ENCODE results near the gene PTGFRN. TPM values are rescaled to one million over a fixed set of nuclear protein-coding genes. Genes with fewer than 3 reads are reported as not detected.

PTGFRN gene
- total RNA-seq, 1 donor from 2014 or later, result 80.0 TPM

DNA sequence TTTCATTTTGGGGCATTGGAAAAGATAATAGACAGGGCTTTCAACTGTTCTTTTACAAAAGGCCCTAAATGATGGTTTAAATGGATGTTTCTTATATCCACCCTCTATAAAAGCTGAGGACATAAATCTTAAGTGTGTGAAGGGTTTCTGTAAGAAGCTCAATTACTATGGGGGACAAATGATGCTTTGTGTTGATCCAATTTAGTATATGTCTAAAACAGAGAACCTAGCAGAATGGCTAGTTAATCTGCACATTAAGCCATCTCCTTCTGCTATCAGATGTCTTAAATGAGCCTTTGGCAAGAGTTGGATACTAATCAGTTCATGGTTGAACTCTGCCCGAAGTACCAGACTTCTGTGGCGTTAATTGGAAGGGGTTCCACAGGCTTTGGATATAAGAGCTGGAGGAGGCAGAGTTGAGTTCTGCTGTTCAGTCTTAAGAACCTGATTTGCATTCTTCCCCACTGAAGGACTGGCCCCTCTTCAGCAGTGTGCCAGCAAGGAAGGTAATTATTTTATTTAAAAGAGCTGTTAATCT lies 43.1 kb downstream of the PTGFRN start:
- Mint-ChIP-seq H3K27ac (no peak overlapping the region), H3K4me3 (no peak overlapping the region), H3K4me1 (ENCODE audit: unreplicated experiment) (peaks cover 40% of the 10 kb centered on the region), H3K9me3 (no peaks in the 10 kb centered on the region), H3K36me3 (peaks cover 25% of the 10 kb centered on the region), H3K27me3 (no peaks in the 10 kb centered on the region)
- DNase-seq (ENCODE audit: extremely low spot score, unreplicated experiment), result no peak
- TF ChIP-seq, protein P1, sequence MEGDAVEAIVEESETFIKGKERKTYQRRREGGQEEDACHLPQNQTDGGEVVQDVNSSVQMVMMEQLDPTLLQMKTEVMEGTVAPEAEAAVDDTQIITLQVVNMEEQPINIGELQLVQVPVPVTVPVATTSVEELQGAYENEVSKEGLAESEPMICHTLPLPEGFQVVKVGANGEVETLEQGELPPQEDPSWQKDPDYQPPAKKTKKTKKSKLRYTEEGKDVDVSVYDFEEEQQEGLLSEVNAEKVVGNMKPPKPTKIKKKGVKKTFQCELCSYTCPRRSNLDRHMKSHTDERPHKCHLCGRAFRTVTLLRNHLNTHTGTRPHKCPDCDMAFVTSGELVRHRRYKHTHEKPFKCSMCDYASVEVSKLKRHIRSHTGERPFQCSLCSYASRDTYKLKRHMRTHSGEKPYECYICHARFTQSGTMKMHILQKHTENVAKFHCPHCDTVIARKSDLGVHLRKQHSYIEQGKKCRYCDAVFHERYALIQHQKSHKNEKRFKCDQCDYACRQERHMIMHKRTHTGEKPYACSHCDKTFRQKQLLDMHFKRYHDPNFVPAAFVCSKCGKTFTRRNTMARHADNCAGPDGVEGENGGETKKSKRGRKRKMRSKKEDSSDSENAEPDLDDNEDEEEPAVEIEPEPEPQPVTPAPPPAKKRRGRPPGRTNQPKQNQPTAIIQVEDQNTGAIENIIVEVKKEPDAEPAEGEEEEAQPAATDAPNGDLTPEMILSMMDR (conservative IDR thresholded peaks at IDR 0.05), result no peak

- H3K27me3 Mint-ChIP-seq, result no peaks in the 10 kb centered on the region
- H3K9me3 Mint-ChIP-seq, result no peaks in the 10 kb centered on the region
- no peak for DNase-seq (ENCODE audit: extremely low spot score, unreplicated experiment)
- H3K27ac Mint-ChIP-seq, result no peak overlapping the region
- peaks cover 30% of the 10 kb centered on the region for H3K36me3 Mint-ChIP-seq
- TF ChIP-seq, protein P1 (conservative IDR thresholded peaks at IDR 0.05), result no peak
- H3K4me1 Mint-ChIP-seq (ENCODE audit: unreplicated experiment), result peaks cover 33% of the 10 kb centered on the region
- no peak overlapping the region for H3K4me3 Mint-ChIP-seq
Measured at GRCh38 chr1:116954440-116954839, 44.7 kb downstream of the PTGFRN start.

DNA sequence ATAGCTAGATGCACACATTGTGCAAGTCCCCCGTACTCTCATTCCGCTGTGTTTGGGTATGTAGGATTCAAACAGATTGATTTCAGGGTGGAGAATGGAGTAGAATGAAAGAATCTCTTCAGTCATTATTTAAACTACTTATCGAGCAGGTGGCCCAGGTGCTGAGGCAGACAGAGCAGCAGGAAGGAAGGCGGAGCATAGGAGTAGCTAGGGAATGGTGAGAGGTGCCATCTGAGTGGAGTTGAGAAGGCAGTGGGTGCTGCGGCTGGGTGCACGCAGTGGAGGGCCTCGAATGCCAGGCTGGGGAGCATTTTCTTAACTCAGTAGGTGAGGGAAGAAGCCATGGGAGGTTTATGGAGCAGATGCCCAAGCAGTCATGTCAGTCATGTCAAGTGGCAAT lies 46.7 kb downstream of the PTGFRN start:
- TF ChIP-seq, protein P1 (conservative IDR thresholded peaks at IDR 0.05), result no peak
- no peak for DNase-seq (ENCODE audit: extremely low spot score, unreplicated experiment)
- H3K27ac Mint-ChIP-seq, result no peak overlapping the region
- no peak overlapping the region for H3K4me3 Mint-ChIP-seq
- peaks cover 16% of the 10 kb centered on the region for H3K4me1 Mint-ChIP-seq (ENCODE audit: unreplicated experiment)
- peaks cover 32% of the 10 kb centered on the region for H3K36me3 Mint-ChIP-seq
- no peaks in the 10 kb centered on the region for H3K9me3 Mint-ChIP-seq
- H3K27me3 Mint-ChIP-seq, result no peaks in the 10 kb centered on the region

DNA sequence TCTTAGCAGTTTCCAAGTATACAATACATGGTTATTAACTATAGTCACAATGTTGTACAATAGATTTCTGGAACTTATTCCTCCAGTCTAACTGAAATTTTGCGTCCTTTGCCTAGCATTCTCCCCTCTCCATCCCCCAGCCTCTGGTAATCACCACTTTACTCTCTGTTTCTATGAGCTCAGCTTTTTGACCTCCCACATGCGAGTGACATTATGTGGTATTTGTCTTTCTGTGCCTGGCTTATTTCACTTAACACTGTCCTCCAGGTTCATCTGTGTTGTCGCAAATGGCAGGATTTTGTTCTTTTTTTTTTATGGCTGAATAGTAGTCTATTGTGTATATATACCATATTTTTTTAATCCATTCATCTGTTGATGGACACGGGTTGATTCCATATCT lies 47.9 kb downstream of the PTGFRN start:
- H3K4me3 Mint-ChIP-seq, result no peak overlapping the region
- no peak for DNase-seq (ENCODE audit: extremely low spot score, unreplicated experiment)
- TF ChIP-seq, protein P1 (conservative IDR thresholded peaks at IDR 0.05), result no peak

DNA sequence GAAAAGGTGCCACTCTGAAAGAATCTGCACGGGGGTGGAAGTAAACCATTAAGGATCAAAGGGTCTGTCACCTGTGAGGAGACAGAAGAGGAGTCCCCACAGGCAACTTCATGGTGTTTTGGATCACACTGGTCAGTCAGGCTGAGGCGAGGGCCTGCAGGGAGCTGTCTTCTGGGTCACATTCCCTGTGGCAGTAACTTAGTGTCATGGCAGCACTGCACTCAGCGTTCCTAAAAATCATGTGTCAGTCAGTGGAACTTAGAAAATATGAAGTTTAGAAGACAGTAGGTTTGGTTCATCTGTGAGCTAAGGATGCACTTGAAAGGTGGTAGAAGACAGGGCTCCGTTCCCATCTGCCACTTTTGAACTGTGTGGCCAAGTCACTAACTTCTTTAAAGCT lies 48.4 kb downstream of the PTGFRN start:
- DNase-seq (ENCODE audit: extremely low spot score, unreplicated experiment), result no peak
- Mint-ChIP-seq H3K36me3 (peaks cover 24% of the 10 kb centered on the region), H3K9me3 (no peaks in the 10 kb centered on the region), H3K27ac (no peak overlapping the region), H3K4me1 (ENCODE audit: unreplicated experiment) (peaks cover 8% of the 10 kb centered on the region), H3K27me3 (no peaks in the 10 kb centered on the region), H3K4me3 (no peak overlapping the region)
- TF ChIP-seq, protein P1 (conservative IDR thresholded peaks at IDR 0.05), result no peak

More for the DNA sequence above, 47.9 kb downstream of the PTGFRN start:
- H3K27me3 Mint-ChIP-seq, result no peaks in the 10 kb centered on the region
- peaks cover 8% of the 10 kb centered on the region for H3K4me1 Mint-ChIP-seq (ENCODE audit: unreplicated experiment)
- peaks cover 24% of the 10 kb centered on the region for H3K36me3 Mint-ChIP-seq
- H3K27ac Mint-ChIP-seq, result no peak overlapping the region
- no peaks in the 10 kb centered on the region for H3K9me3 Mint-ChIP-seq

DNA sequence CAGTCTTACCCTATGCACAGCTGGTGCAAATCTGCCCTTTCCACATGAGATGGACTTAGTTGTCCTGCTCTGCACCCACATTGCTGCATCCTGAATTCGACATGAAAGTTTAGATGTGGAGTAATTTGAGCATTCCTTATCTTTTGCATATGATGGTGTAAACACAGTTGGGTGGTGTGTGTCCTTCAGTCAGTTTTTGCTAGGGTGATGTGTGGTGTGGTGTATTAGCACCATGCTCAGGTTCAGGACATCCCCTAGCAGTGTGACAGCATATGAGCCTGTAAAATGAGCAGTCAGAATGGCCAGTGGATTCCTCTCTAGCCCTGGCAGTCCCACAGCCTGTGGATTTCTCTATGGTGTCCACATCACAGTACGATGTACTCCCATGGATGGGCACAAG lies 49.3 kb downstream of the PTGFRN start:
- H3K4me3 Mint-ChIP-seq, result no peak overlapping the region
- no peaks in the 10 kb centered on the region for H3K27me3 Mint-ChIP-seq
- H3K36me3 Mint-ChIP-seq, result peaks cover 24% of the 10 kb centered on the region
- H3K4me1 Mint-ChIP-seq (ENCODE audit: unreplicated experiment), result peaks cover 8% of the 10 kb centered on the region
- H3K9me3 Mint-ChIP-seq, result no peaks in the 10 kb centered on the region
- DNase-seq (ENCODE audit: extremely low spot score, unreplicated experiment), result no peak
- TF ChIP-seq, protein P1 (conservative IDR thresholded peaks at IDR 0.05), result no peak
- H3K27ac Mint-ChIP-seq, result no peak overlapping the region
